AG09309 (cell line): Measurements from ENCODE around the gene EDN2.
A peak's percentile ranks its signal among the peaks of the same experiment; 100 is the strongest.

Experiments used
- DNase-seq: peaks from one replicate; pipeline ENCODE4 v3.0.0-alpha.2; 2010; ENCODE audit warnings: low read depth
- H3K4me3 ChIP-seq: 2 replicates; pipeline ENCODE4 v1.5.1; 2011; ENCODE audit warnings: mild to moderate bottlenecking, low read depth, low read length, moderate library complexity; ENCODE audit not compliant: control insufficient read depth
- CTCF ChIP-seq: IDR thresholded peaks from 2 replicates; pipeline ENCODE4 v1.5.1; 2011; ENCODE audit warnings: mild to moderate bottlenecking, low read depth, low read length, inconsistent platforms; ENCODE audit not compliant: insufficient read depth, control insufficient read depth; ENCODE audit errors: missing control alignments

Gene EDN2

GRCh38 chr1:41444785-41445184 is 39.7 kb downstream of the EDN2 start:
- no peak overlapping the region for H3K4me3 ChIP-seq
- no peak for TF ChIP-seq CTCF
- DNase-seq = no peak

GRCh38 chr1:41444246-41444645 is 40.2 kb downstream of the EDN2 start:
- no peak overlapping the region for H3K4me3 ChIP-seq
- DNase-seq = no peak
- TF ChIP-seq CTCF = peak; percentile 24

- no peak overlapping the region for H3K4me3 ChIP-seq
- DNase-seq = no peak
- TF ChIP-seq CTCF = no peak
Measured at GRCh38 chr1:41442697-41443251, 41.7 kb downstream of the EDN2 start.

GRCh38 chr1:41440321-41441085 is 44.0 kb downstream of the EDN2 start:
- no peak for DNase-seq
- TF ChIP-seq CTCF = no peak
- H3K4me3 ChIP-seq = no peak overlapping the region

- H3K4me3 ChIP-seq = no peak overlapping the region
- no peak for TF ChIP-seq CTCF
- DNase-seq = no peak
Measured at GRCh38 chr1:41439234-41439633, 45.2 kb downstream of the EDN2 start.

GRCh38 chr1:41438711-41439110 is 45.8 kb downstream of the EDN2 start:
- no peak for DNase-seq
- no peak overlapping the region for H3K4me3 ChIP-seq
- TF ChIP-seq CTCF = no peak

GRCh38 chr1:41437011-41437355 is 47.5 kb downstream of the EDN2 start:
- no peak for DNase-seq
- no peak for TF ChIP-seq CTCF
- H3K4me3 ChIP-seq = no peak overlapping the region
